SJSA1 (cell line): ENCODE measurements around the gene KCNB1. TPM values are rescaled to one million over a fixed set of nuclear protein-coding genes. Genes with fewer than 3 reads are reported as not detected.
"Not testable (repeated sequence)": the region's sequence is repeated elsewhere in the genome, so short reads cannot be mapped to it uniquely, and the experiment has no call there.

Experiments
- DNase-seq, 2 experiments: peaks; one replicate each; pipeline ENCODE4 v3.0.0-alpha.2; 2015 to 2020; ENCODE audit warnings: low spot score in 2 of 2, low read depth in 1 of 2
- H3K27ac ChIP-seq: fragments of 250-450 bp; sonication (Bioruptor Pico); 2 replicates; pipeline ENCODE4 v1.5.1; 2020; ENCODE audit warnings: mild to moderate bottlenecking, moderate library complexity
- H3K27me3 ChIP-seq: fragments of 250-450 bp; sonication (Bioruptor Pico); replicated peaks from 2 replicates; pipeline ENCODE4 v1.5.1; 2020; ENCODE audit warnings: mild to moderate bottlenecking, moderate library complexity
- H3K36me3 ChIP-seq: fragments of 250-450 bp; sonication (Bioruptor Pico); 2 replicates; pipeline ENCODE4 v1.5.1; 2020; ENCODE audit warnings: mild to moderate bottlenecking
- H3K4me1 ChIP-seq: fragments of 250-450 bp; sonication (Bioruptor Pico); replicated peaks from 2 replicates; pipeline ENCODE4 v1.6.1; 2021; ENCODE audit warnings: mild to moderate bottlenecking
- H3K4me3 ChIP-seq: fragments of 250-450 bp; sonication (Bioruptor Pico); 2 replicates; pipeline ENCODE4 v1.5.1; 2020; ENCODE audit warnings: mild to moderate bottlenecking
- H3K9me3 ChIP-seq: fragments of 250-450 bp; sonication (Bioruptor Pico); replicated peaks from 2 replicates; pipeline ENCODE4 v1.5.1; 2020; ENCODE audit warnings: mild to moderate bottlenecking
- total RNA-seq: library from RNA; depleted of rRNA; stranded (reverse); fragments of >200 nt; shearing (Covaris generic); gene quantifications from 2 replicates; pipeline ENCODE4 v1.2.3, GENCODE V29; 2014; rRNA removed

KCNB1 gene
- total RNA-seq, 1 experiment from 2014 or later = 0.05 TPM

- DNase-seq = peak in 1 of 2 experiments; percentile 28
- Histone ChIP-seq H3K27ac (no peak overlapping the region), H3K4me3 (no peak overlapping the region), H3K4me1 (no peaks in the 10 kb centered on the region; the same call in 1 of the 2 replicates), H3K9me3 (no peaks in the 10 kb centered on the region), H3K27me3 (peaks cover 53% of the 10 kb centered on the region), H3K36me3 (no peaks in the 10 kb centered on the region)
Observed at GRCh38 chr20:49323622-49324238, 158.7 kb downstream of the KCNB1 start.

GRCh38 chr20:49320460-49320859 lies 162.0 kb downstream of the KCNB1 start:
- peaks cover 66% of the 10 kb centered on the region for H3K27me3 ChIP-seq
- H3K27ac ChIP-seq = no peak overlapping the region
- H3K36me3 ChIP-seq = no peaks in the 10 kb centered on the region
- no peak overlapping the region for H3K4me3 ChIP-seq
- H3K9me3 ChIP-seq = 0 out of 2 replicates have a peak, but pooled peaks cover 2% of the 10 kb centered on the region
- H3K4me1 ChIP-seq = no peaks in the 10 kb centered on the region; the same call in 1 of the 2 replicates
- peak in 1 of 2 experiments; percentile 12 for DNase-seq

GRCh38 chr20:49319208-49319809 lies 163.2 kb downstream of the KCNB1 start:
- Histone ChIP-seq H3K36me3 (no peaks in the 10 kb centered on the region), H3K27ac (no peak overlapping the region), H3K9me3 (0 out of 2 replicates have a peak, but pooled peaks cover 2% of the 10 kb centered on the region), H3K4me1 (no peaks in the 10 kb centered on the region; the same call in 1 of the 2 replicates), H3K4me3 (no peak overlapping the region), H3K27me3 (peaks cover 65% of the 10 kb centered on the region)
- DNase-seq = no peak

- 0 out of 2 replicates have a peak, but pooled peaks cover 2% of the 10 kb centered on the region for H3K9me3 ChIP-seq
- no peaks in the 10 kb centered on the region for H3K36me3 ChIP-seq
- H3K4me3 ChIP-seq = no peak overlapping the region
- no peak for DNase-seq
- no peaks in the 10 kb centered on the region; the same call in 1 of the 2 replicates for H3K4me1 ChIP-seq
- H3K27ac ChIP-seq = no peak overlapping the region
- peaks cover 65% of the 10 kb centered on the region for H3K27me3 ChIP-seq
Observed at GRCh38 chr20:49318430-49319207, 163.8 kb downstream of the KCNB1 start.

- 0 out of 2 replicates have a peak, but pooled peaks cover 2% of the 10 kb centered on the region for H3K9me3 ChIP-seq
- peaks cover 65% of the 10 kb centered on the region for H3K27me3 ChIP-seq
- H3K27ac ChIP-seq = no peak overlapping the region
- no peak overlapping the region for H3K4me3 ChIP-seq
- H3K4me1 ChIP-seq = no peaks in the 10 kb centered on the region; the same call in 1 of the 2 replicates
- H3K36me3 ChIP-seq = no peaks in the 10 kb centered on the region
- no peak for DNase-seq
Observed at GRCh38 chr20:49318091-49318429, 164.4 kb downstream of the KCNB1 start.

- Histone ChIP-seq H3K27me3 (peaks cover 62% of the 10 kb centered on the region), H3K4me3 (no peak overlapping the region)
Observed at GRCh38 chr20:49316704-49317103, 165.8 kb downstream of the KCNB1 start.

GRCh38 chr20:49315580-49315979 lies 166.9 kb downstream of the KCNB1 start:
- Histone ChIP-seq H3K27me3 (peaks cover 53% of the 10 kb centered on the region), H3K36me3 (no peaks in the 10 kb centered on the region)
- DNase-seq = no peak

More at GRCh38 chr20:49316704-49317103, 165.8 kb downstream of the KCNB1 start:
- no peaks in the 10 kb centered on the region for H3K36me3 ChIP-seq
- H3K9me3 ChIP-seq = 0 out of 2 replicates have a peak, but pooled peaks cover 2% of the 10 kb centered on the region
- no peak for DNase-seq
- no peaks in the 10 kb centered on the region; the same call in 1 of the 2 replicates for H3K4me1 ChIP-seq
- H3K27ac ChIP-seq = no peak overlapping the region

GRCh38 chr20:49314052-49314451 lies 168.4 kb downstream of the KCNB1 start:
- H3K4me3 ChIP-seq, H3K9me3 ChIP-seq, H3K27ac ChIP-seq, DNase-seq, H3K4me1 ChIP-seq, H3K36me3 ChIP-seq: not testable (repeated sequence)
- peaks cover 38% of the 10 kb centered on the region for H3K27me3 ChIP-seq

More at GRCh38 chr20:49315580-49315979, 166.9 kb downstream of the KCNB1 start:
- no peak overlapping the region for H3K4me3 ChIP-seq
- H3K4me1 ChIP-seq = no peaks in the 10 kb centered on the region; the same call in 1 of the 2 replicates
- H3K9me3 ChIP-seq = 0 out of 2 replicates have a peak, but pooled peaks cover 2% of the 10 kb centered on the region
- H3K27ac ChIP-seq = no peak overlapping the region

Other genes with a start within 250 kb of the KCNB1 start
- 21.1 and 32.8 TPM in 2 replicates for gene ZNFX1, start 204.6 kb downstream of the KCNB1 start, total RNA-seq
- gene PTGIS, start 85.5 kb upstream of the KCNB1 start, total RNA-seq = not detected in 2 replicates
- 15.5 and 22.0 TPM in 2 replicates for gene B4GALT5, start 231.2 kb upstream of the KCNB1 start, total RNA-seq